Measurements from ENCODE around the gene EPHB3.

The EPHB3 gene

GRCh38 chr3:184626923-184627322 lies 65.3 kb downstream of the EPHB3 start:
- no peak for DNase-seq (ENCODE audit: low spot score)

- DNase-seq (ENCODE audit: low spot score) = no peak
Measured at GRCh38 chr3:184629555-184630160, 68.1 kb downstream of the EPHB3 start.

- DNase-seq (ENCODE audit: low spot score) = no peak
Measured at GRCh38 chr3:184630861-184631471, 69.4 kb downstream of the EPHB3 start.

GRCh38 chr3:184631472-184631861 lies 69.9 kb downstream of the EPHB3 start:
- no peak for DNase-seq (ENCODE audit: low spot score)

Data from kidney capillary endothelial cell (primary cell).